C4-2B (cell line): ENCODE results near the gene GPS1.

Experiments
- ZFX ChIP-seq: fragments of 450-650 bp; IDR thresholded peaks from 2 replicates; pipeline ENCODE4 v1.6.1; 2017
- TF ChIP-seq, protein P1 (sequence below): fragments of 450-650 bp; conservative IDR thresholded peaks from 2 replicates; pipeline ENCODE4 v1.5.1; 2017; ENCODE audit warnings: mild to moderate bottlenecking

DNA sequence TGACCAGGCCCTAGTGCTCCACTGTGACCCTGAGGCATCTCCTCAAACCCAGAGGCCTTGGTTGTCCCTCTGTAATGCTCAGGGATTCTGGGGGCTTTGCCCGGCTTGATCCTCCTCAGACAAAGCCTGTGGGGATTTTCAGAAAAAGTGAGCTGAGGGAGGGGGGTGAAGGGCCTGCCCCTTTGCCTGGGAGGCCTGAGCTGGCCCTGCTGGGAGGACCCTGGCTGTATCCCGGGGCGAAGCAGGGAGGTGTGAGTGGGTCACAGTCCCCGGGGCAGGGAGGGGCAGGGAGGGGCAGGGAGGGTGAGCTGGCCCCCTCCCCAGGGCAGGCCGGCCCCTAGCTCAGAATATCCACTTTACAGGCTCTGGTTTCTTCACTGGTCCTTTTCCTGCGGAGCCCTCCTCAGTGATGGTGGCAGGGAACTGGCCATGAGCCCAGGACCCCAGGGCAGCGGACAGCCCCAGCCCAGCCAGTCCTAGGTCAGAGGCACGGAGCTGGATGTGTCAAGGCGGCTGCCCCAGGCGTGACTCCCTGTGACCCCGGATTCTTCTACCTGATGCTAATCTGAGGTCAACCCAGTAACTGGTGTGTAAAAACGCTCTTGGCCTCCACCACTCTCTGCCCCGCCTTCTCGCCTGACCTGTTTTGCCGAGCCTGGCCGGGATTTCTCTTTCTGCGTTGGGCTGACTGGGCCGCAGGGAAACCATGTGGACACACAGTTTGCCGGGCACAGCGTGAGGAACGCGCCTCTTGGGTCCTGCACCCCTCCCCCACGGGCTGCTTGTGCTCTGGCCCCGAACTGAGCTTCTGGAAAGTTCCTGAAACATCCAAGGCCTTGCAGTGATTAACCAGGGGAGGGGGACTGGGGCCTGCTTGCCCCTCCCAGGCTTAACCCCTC is 52.1 kb downstream of the GPS1 start:
- TF ChIP-seq, protein P1, sequence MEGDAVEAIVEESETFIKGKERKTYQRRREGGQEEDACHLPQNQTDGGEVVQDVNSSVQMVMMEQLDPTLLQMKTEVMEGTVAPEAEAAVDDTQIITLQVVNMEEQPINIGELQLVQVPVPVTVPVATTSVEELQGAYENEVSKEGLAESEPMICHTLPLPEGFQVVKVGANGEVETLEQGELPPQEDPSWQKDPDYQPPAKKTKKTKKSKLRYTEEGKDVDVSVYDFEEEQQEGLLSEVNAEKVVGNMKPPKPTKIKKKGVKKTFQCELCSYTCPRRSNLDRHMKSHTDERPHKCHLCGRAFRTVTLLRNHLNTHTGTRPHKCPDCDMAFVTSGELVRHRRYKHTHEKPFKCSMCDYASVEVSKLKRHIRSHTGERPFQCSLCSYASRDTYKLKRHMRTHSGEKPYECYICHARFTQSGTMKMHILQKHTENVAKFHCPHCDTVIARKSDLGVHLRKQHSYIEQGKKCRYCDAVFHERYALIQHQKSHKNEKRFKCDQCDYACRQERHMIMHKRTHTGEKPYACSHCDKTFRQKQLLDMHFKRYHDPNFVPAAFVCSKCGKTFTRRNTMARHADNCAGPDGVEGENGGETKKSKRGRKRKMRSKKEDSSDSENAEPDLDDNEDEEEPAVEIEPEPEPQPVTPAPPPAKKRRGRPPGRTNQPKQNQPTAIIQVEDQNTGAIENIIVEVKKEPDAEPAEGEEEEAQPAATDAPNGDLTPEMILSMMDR, result no peak
- TF ChIP-seq ZFX, result no peak
